ENCODE results near the gene DENND2A. TPM values are rescaled to one million over a fixed set of nuclear protein-coding genes. Genes with fewer than 3 reads are reported as not detected.

The DENND2A gene
- total and polyA plus RNA-seq, 2 of the 4 experiments (the other 2 are of a cell fraction) = 7.5 to 10.3 TPM

DNA sequence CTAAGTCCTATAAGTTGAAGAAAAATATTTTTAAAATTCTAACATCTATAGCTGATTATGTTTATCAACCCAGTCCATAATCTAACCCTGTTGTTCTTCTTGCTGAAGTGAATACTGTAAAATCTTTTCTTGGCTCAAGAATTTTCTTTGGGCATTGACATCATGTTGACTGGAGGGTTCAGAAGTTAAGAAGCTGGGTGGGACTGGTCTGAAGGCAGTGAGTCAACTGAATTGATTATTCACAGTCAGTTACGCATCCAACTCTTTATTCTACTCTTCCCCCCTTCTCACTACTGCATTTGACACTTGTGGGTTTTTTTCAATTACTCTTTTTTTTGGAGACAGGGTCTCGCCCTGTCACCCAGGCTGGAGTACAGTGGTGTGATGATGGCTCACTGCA, 31.0 kb downstream of the DENND2A start:
- CTCF ChIA-PET = interaction anchor here (0.6 kb wide), 1 partner anchor 30 kb away, joined by 3 read pairs; no protein-coding TSS in a partner anchor
- dilution Hi-C loops (cut with HindIII; ENCODE audit: low sequenced_read_pairs, unreplicated experiment) = no loop called here
- peaks cover 33% of the 10 kb centered on the region for H3K4me1 ChIP-seq (ENCODE audit: control insufficient read depth, insufficient read depth, low read length)

More for the DNA sequence above, 31.0 kb downstream of the DENND2A start:
- H3K4me2 ChIP-seq (ENCODE audit: low read depth, low read length) = no peak overlapping the region
- H4K91ac ChIP-seq (ENCODE audit: insufficient read depth, low read depth, low read length) = peak overlapping the region; percentile 12; the same call in 1 of the 2 replicates
- H2AK5ac ChIP-seq (ENCODE audit: low read depth, low read length) = no peak overlapping the region
- 0 out of 2 replicates have a peak overlapping the region, but pooled peaks have one; percentile 3 for H3K14ac ChIP-seq (replicated peaks; ENCODE audit: low read depth, low read length)
- in situ Hi-C loops (cut with MboI; ENCODE audit: low sequenced_read_pairs) (no loop called here), intact Hi-C loops (cut with micrococcal nuclease) (no loop called here)
- no peak overlapping the region for H3K27ac ChIP-seq (ENCODE audit: insufficient read depth, low read length)
- H3K9ac ChIP-seq (ENCODE audit: low read depth, low read length) = no peak overlapping the region
- no peak for TF ChIP-seq POLR2A (IDR thresholded peaks at IDR 0.05; ENCODE audit: low read depth, low read length)
- H2BK20ac ChIP-seq (ENCODE audit: low read depth, low read length) = peak overlapping the region; percentile 11; the same call in 1 of the 2 replicates
- no TSS peak for BruUV-seq (replicated peaks)
- H3K4me3 ChIP-seq (ENCODE audit: insufficient read depth, low read depth, low read length) = no peak overlapping the region
- H2BK15ac ChIP-seq (ENCODE audit: low read depth, low read length) = no peak overlapping the region
- H3K9me3 ChIP-seq (ENCODE audit: control insufficient read depth, insufficient read depth, low read length) = no peaks in the 10 kb centered on the region
- H3K27me3 ChIP-seq (ENCODE audit: control insufficient read depth, insufficient read depth, low read length) = no peaks in the 10 kb centered on the region
- H4K8ac ChIP-seq (ENCODE audit: low read depth in 2 of 2, low read length in 2 of 2) = no peak overlapping the region
- H2BK120ac ChIP-seq (ENCODE audit: low read depth, low read length) = peak overlapping the region; percentile 2
- no peak overlapping the region for H2AK9ac ChIP-seq (replicated peaks; ENCODE audit: low read depth, low read length, poor library complexity)
- H3K23ac ChIP-seq (ENCODE audit: low read depth, low read length) = no peak overlapping the region
- POLR2A ChIA-PET (ENCODE audit: unreplicated experiment) = no interaction called here
- no peak for ATAC-seq (ENCODE audit: low read depth)
- no peak overlapping the region for H4K5ac ChIP-seq (ENCODE audit: low read depth, low read length)
- H2BK5ac ChIP-seq (ENCODE audit: low read depth, low read length, poor library complexity, severe bottlenecking) = peak overlapping the region; percentile 41
- H3K18ac ChIP-seq (ENCODE audit: low read depth, low read length) = no peak overlapping the region; the same call in 1 of the 2 replicates
- peak; percentile 84 for DNase-seq
- no peaks in the 10 kb centered on the region for H3K36me3 ChIP-seq (ENCODE audit: control insufficient read depth, insufficient read depth, low read length)
- H3K4ac ChIP-seq (ENCODE audit: low read depth, low read length) = peak overlapping the region; percentile 38
- WGBS, 2 experiments (ENCODE audit: extremely low coverage in 2 of 2, insufficient read length in 1 of 2) = no CpG with 5 or more reads among the region's 2 CpGs
- H3K56ac ChIP-seq (ENCODE audit: extremely low read depth, insufficient read depth, low read length) = no peak overlapping the region
- peaks cover 7 to 61% of the 10 kb centered on the region in 2 experiments; a peak in 3 of 4 replicates for H3K79me1 ChIP-seq (ENCODE audit: low read depth in 1 of 2, low read length in 2 of 2)
- H2AFZ ChIP-seq (replicated peaks; ENCODE audit: low read length, poor library complexity) = no peak overlapping the region
- peaks cover 23% of the 10 kb centered on the region for H3K9me1 ChIP-seq (ENCODE audit: insufficient read depth, low read length)
- H4K20me1 ChIP-seq (ENCODE audit: insufficient read depth, low read length) = peaks cover 4% of the 10 kb centered on the region; the same call in 1 of the 2 replicates

Measured in IMR-90 (cell line).